Measurements from ENCODE around the gene MCM3AP.

Gene MCM3AP

DNA sequence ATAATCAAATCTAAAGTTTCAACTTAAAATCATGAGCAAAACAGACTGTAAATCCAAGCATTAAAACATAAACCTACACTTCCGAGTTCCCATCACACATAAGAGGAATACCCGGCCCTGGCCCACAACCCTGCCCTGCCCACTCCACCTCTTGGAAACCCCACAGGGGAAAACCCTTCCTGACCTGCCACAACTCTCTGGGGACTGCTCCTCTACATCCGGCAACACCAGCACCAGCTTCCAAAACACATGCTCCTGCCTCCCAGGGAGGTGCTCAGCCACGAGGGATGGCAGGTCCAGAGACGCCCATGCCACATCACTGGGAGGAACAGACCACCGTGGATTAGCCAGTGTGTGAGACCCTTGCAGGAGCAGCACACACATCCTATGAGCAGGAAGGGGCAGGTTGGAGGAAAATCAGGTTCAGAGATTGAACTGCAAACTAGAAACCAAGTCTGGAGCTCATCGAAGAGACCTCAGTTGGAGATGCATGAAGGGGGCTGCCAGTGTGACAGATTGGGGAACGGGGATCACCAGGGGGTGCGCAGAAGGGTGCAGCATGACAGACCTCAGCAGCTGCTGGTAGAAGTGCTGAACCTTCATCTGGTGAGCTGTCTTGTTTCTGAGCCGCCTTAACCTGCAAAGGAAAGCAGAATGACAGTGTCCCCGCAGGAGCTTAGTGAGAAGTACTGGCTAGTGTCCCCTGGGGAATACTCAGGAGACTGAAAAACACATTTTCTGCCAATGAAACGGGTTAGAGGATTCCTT lies 31.0 kb downstream of the MCM3AP start:
- TF ChIP-seq, protein P1, sequence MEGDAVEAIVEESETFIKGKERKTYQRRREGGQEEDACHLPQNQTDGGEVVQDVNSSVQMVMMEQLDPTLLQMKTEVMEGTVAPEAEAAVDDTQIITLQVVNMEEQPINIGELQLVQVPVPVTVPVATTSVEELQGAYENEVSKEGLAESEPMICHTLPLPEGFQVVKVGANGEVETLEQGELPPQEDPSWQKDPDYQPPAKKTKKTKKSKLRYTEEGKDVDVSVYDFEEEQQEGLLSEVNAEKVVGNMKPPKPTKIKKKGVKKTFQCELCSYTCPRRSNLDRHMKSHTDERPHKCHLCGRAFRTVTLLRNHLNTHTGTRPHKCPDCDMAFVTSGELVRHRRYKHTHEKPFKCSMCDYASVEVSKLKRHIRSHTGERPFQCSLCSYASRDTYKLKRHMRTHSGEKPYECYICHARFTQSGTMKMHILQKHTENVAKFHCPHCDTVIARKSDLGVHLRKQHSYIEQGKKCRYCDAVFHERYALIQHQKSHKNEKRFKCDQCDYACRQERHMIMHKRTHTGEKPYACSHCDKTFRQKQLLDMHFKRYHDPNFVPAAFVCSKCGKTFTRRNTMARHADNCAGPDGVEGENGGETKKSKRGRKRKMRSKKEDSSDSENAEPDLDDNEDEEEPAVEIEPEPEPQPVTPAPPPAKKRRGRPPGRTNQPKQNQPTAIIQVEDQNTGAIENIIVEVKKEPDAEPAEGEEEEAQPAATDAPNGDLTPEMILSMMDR (IDR thresholded peaks at IDR 0.05; ENCODE audit: borderline replicate concordance, control extremely low read depth, extremely low read depth, insufficient read depth, missing control alignments): no peak
- in situ Hi-C loops (cut with MboI; ENCODE audit: low sequenced_read_pairs, unreplicated experiment): no loop called here
- peak; percentile 74 for DNase-seq (ENCODE audit: low spot score)

DNA sequence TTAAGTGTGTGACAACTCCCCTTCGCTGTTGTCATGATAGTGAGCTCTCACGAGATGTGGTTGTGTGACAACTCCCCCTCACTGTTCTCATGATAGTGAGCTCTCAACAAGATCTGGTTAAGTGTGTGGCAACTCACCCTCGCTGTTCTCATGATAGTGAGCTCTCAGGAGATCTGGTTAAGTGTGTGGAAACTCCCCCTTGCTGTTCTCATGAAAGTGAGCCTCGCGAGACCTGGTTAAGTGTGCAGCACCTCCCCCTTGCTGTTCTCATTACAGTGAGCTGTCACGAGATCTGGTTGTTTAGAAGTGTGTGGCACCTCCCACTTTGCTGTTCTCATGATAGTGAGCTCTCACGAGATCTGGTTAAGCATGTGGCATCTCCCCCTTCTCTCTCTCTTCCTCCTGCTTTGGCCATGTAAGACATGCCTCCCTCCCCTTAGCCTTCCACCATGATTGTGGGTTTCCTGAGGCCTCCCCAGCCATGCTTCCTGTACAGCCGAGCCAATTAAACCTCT lies 31.7 kb downstream of the MCM3AP start:
- TF ChIP-seq, protein P1 (IDR thresholded peaks at IDR 0.05; ENCODE audit: borderline replicate concordance, control extremely low read depth, extremely low read depth, insufficient read depth, missing control alignments): no peak
- DNase-seq (ENCODE audit: low spot score): peak; percentile 62
- in situ Hi-C loops (cut with MboI; ENCODE audit: low sequenced_read_pairs, unreplicated experiment): no loop called here

DNA sequence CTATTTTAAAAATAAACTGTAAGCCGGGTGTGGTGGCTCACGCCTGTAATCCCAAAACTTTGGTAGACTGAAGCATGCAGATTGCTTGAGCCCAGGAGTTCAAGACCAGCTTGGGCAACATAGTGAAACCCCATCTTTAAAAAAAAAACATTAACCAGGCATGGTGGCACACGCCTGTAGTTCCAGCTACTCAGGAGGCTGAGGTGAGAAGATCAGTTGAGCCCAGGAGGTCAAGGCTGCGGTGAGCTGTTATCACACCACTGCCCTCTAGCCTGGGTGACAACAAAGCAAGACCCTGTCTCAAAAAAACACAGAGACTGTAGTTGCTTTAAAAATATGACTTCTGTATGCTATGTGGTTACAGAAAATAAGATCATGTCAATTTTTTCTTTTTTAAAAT lies 32.6 kb downstream of the MCM3AP start:
- DNase-seq (ENCODE audit: low spot score): no peak
- TF ChIP-seq, protein P1 (IDR thresholded peaks at IDR 0.05; ENCODE audit: borderline replicate concordance, control extremely low read depth, extremely low read depth, insufficient read depth, missing control alignments): no peak
- in situ Hi-C loops (cut with MboI; ENCODE audit: low sequenced_read_pairs, unreplicated experiment): no loop called here

DNA sequence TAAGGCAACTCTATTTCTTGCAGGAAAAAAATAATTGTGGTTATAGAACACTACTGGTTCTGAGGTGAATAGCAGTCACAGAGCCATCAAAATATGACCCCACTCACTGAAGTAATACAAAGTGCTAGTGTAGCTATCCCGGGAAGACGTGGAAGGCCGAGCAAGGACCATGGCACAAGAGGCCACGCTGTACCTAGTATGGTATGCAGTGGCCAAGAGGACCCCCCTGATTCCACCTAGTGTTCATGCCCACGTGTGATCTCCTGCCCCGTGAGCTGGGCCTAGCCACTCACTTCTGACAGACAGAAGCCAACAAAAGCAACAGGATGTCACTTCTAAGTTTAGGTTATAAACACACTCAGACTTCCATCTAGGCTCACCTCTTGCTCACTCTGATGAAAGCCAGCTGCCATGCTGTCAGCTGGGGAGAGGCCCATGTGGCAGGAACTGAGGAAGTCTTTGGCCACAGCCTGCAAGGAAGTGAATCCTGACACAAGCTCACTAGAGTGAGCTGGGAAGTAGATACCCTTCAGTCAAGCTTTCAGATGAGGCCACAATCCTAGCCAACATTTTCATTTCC lies 35.2 kb downstream of the MCM3AP start:
- TF ChIP-seq, protein P1 (IDR thresholded peaks at IDR 0.05; ENCODE audit: borderline replicate concordance, control extremely low read depth, extremely low read depth, insufficient read depth, missing control alignments): no peak
- no peak for DNase-seq (ENCODE audit: low spot score)
- in situ Hi-C loops (cut with MboI; ENCODE audit: low sequenced_read_pairs, unreplicated experiment): no loop called here

DNA sequence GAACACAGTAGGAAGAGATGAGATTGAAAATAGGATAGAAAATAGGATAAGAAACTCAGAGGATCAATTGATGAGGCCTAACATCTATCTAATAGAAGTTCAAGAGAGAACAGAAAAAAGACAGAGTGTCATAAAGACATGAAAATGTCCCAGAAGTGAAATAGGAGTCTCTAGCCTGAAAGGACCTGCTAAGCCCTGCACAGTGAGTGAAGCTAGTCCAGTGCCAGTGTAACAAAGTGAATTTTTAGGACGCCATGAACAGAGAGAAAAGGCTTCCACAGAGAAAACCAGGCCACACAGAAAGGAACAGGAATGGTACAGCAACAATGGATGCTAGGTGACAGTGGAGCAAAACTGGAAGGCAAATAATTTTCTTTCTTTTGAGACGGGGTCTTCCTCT lies 36.6 kb downstream of the MCM3AP start:
- in situ Hi-C loops (cut with MboI; ENCODE audit: low sequenced_read_pairs, unreplicated experiment): no loop called here
- TF ChIP-seq, protein P1 (IDR thresholded peaks at IDR 0.05; ENCODE audit: borderline replicate concordance, control extremely low read depth, extremely low read depth, insufficient read depth, missing control alignments): no peak
- DNase-seq (ENCODE audit: low spot score): no peak

DNA sequence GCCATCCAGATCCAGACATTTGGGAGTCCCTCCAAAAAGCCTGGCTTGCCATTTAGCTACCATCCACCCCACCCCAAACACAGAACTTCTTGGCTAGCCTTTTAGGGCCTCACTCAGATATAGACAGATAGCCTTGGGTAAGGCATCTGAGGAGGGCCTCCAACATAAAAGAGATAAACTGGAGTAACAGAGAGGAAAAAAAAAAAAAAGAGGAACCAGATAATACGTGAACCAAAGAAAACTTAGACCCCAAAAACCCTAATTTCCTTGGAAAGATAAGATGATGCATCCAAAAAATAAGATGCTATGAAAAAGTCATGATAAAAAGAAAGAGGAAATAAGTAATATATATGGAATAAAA lies 37.0 kb downstream of the MCM3AP start:
- TF ChIP-seq, protein P1 (IDR thresholded peaks at IDR 0.05; ENCODE audit: borderline replicate concordance, control extremely low read depth, extremely low read depth, insufficient read depth, missing control alignments): no peak
- in situ Hi-C loops (cut with MboI; ENCODE audit: low sequenced_read_pairs, unreplicated experiment): no loop called here
- no peak for DNase-seq (ENCODE audit: low spot score)

Data from GM13976 (cell line).